IMR-90 (cell line): ENCODE results near the gene STAU1. TPM values are rescaled to one million over a fixed set of nuclear protein-coding genes. Genes with fewer than 3 reads are reported as not detected.

Experiments used
- ATAC-seq: fragments of 200-7000 bp; cut with Tn5 transposase; 2 replicates; pipeline ENCODE4 v1.9.1; 2020; ENCODE audit warnings: low read depth, mild to moderate bottlenecking, moderate library complexity
- BruUV-seq: library from RNA; stranded (reverse); fragments of 400-500 nt; replicated peaks from 2 replicates; lab custom pipeline; 2021; lab: Mats Ljungman, UMichigan
- CTCF ChIA-PET: fragments of 300-600 bp; formaldehyde crosslinking; extraction: SDS; loops from one replicate; lab custom pipeline; 2021; ENCODE audit warnings: antibody characterized with exemption; lab: Yijun Ruan, JAX
- POLR2A ChIA-PET: fragments of 300-600 bp; sonication (Branson Sonifier 250); formaldehyde crosslinking; loops from one replicate; lab custom pipeline; 2022; ENCODE audit warnings: antibody characterized with exemption; ENCODE audit not compliant: unreplicated experiment; lab: Charles Lee
- DNase-seq: peaks from one replicate; pipeline ENCODE4 v3.0.0; 2013
- H2AFZ ChIP-seq: replicated peaks from 2 replicates; pipeline ENCODE3; 2013; ENCODE audit warnings: low read length, mild to moderate bottlenecking; ENCODE audit not compliant: poor library complexity
- H2AK5ac ChIP-seq: 2 replicates; pipeline ENCODE4 v1.6.1; 2013; ENCODE audit warnings: low read depth, low read length, inconsistent platforms
- H2AK9ac ChIP-seq: replicated peaks from 2 replicates; pipeline ENCODE3; 2013; ENCODE audit warnings: mild to moderate bottlenecking, low read depth, low read length, moderate library complexity; ENCODE audit not compliant: poor library complexity
- H2BK120ac ChIP-seq: 2 replicates; pipeline ENCODE4 v1.6.1; 2013; ENCODE audit warnings: low read depth, low read length, inconsistent platforms
- H2BK15ac ChIP-seq: 3 replicates; pipeline ENCODE4 v1.6.1; 2013; ENCODE audit warnings: low read depth, low read length, inconsistent platforms
- H2BK20ac ChIP-seq: 2 replicates; pipeline ENCODE4 v1.6.1; 2013; ENCODE audit warnings: low read depth, mild to moderate bottlenecking, inconsistent platforms, low read length, moderate library complexity
- H2BK5ac ChIP-seq: 2 replicates; pipeline ENCODE4 v1.6.1; 2013; ENCODE audit warnings: mild to moderate bottlenecking, low read depth, low read length, inconsistent platforms; ENCODE audit not compliant: poor library complexity, severe bottlenecking
- H3K14ac ChIP-seq: replicated peaks from 2 replicates; pipeline ENCODE4 v1.6.1; 2013; ENCODE audit warnings: low read depth, low read length, inconsistent platforms
- H3K18ac ChIP-seq: 2 replicates; pipeline ENCODE4 v1.6.1; 2013; ENCODE audit warnings: low read depth, low read length, control low read depth
- H3K23ac ChIP-seq: 2 replicates; pipeline ENCODE4 v1.6.1; 2013; ENCODE audit warnings: low read depth, low read length, inconsistent platforms
- H3K27ac ChIP-seq: 2 replicates; pipeline ENCODE4 v1.5.1; 2013; ENCODE audit warnings: mild to moderate bottlenecking, control low read depth, low read length; ENCODE audit not compliant: insufficient read depth
- H3K27me3 ChIP-seq: 2 replicates; pipeline ENCODE4 v1.6.1; 2013; ENCODE audit warnings: low read length; ENCODE audit not compliant: control insufficient read depth, insufficient read depth
- H3K36me3 ChIP-seq: 2 replicates; pipeline ENCODE4 v1.6.1; 2013; ENCODE audit warnings: low read length, mixed read lengths; ENCODE audit not compliant: control insufficient read depth, insufficient read depth
- H3K4ac ChIP-seq: 2 replicates; pipeline ENCODE4 v1.6.1; 2013; ENCODE audit warnings: low read depth, low read length, inconsistent platforms
- H3K4me1 ChIP-seq: 2 replicates; pipeline ENCODE4 v1.6.1; 2013; ENCODE audit warnings: low read length, mixed read lengths; ENCODE audit not compliant: control insufficient read depth, insufficient read depth
- H3K4me2 ChIP-seq: 2 replicates; pipeline ENCODE4 v1.6.1; 2013; ENCODE audit warnings: low read depth, mild to moderate bottlenecking, control low read depth, low read length, moderate library complexity
- H3K4me3 ChIP-seq: 2 replicates; pipeline ENCODE4 v1.5.1; 2013; ENCODE audit warnings: low read depth, mild to moderate bottlenecking, control low read depth, low read length, moderate library complexity; ENCODE audit not compliant: insufficient read depth
- H3K56ac ChIP-seq: 2 replicates; pipeline ENCODE4 v1.6.1; 2013; ENCODE audit warnings: low read length, inconsistent platforms; ENCODE audit not compliant: insufficient read depth; ENCODE audit errors: extremely low read depth
- H3K79me1 ChIP-seq, 2 experiments: 2 replicates each; pipeline ENCODE4 v1.6.1; 2013; ENCODE audit warnings: low read length in 2 of 2, inconsistent platforms in 1 of 2, low read depth in 1 of 2
- H3K9ac ChIP-seq: 2 replicates; pipeline ENCODE4 v1.6.1; 2013; ENCODE audit warnings: low read depth, low read length, control low read depth
- H3K9me1 ChIP-seq: 2 replicates; pipeline ENCODE4 v1.6.1; 2013; ENCODE audit warnings: low read length, inconsistent platforms; ENCODE audit not compliant: insufficient read depth
- H3K9me3 ChIP-seq: 2 replicates; pipeline ENCODE4 v1.6.1; 2013; ENCODE audit warnings: low read length; ENCODE audit not compliant: control insufficient read depth, insufficient read depth
- H4K20me1 ChIP-seq: 2 replicates; pipeline ENCODE4 v1.6.1; 2013; ENCODE audit warnings: low read length, inconsistent platforms; ENCODE audit not compliant: insufficient read depth
- H4K5ac ChIP-seq: 2 replicates; pipeline ENCODE4 v1.6.1; 2013; ENCODE audit warnings: mild to moderate bottlenecking, low read depth, low read length, control low read depth
- H4K8ac ChIP-seq, 2 experiments: 2 replicates each; pipeline ENCODE4 v1.6.1; 2013; ENCODE audit warnings: low read depth in 2 of 2, low read length in 2 of 2, control low read depth in 1 of 2, inconsistent platforms in 1 of 2
- H4K91ac ChIP-seq: 2 replicates; pipeline ENCODE4 v1.6.1; 2013; ENCODE audit warnings: low read depth, low read length, inconsistent platforms; ENCODE audit not compliant: insufficient read depth
- MXI1 ChIP-seq: IDR thresholded peaks from 2 replicates; pipeline ENCODE4 v1.6.1; 2012; ENCODE audit warnings: low read depth, mild to moderate bottlenecking, low read length, moderate library complexity, borderline replicate concordance
- SMC3 ChIP-seq: fragments of 150-350 bp; IDR thresholded peaks from 2 replicates; pipeline ENCODE4 v1.6.1; 2016; ENCODE audit warnings: low read depth, mild to moderate bottlenecking, antibody characterized with exemption, low read length, moderate library complexity
- WGBS, 2 experiments: methylation state at CpG; one replicate each; pipeline versions ENCODE4 v1.1.5 to v1.1.7; 2013; ENCODE audit warnings: missing lambda C conversion rate in 2 of 2; ENCODE audit not compliant: insufficient read length in 1 of 2; ENCODE audit errors: extremely low coverage in 2 of 2; 5-methylcytosine and 5-hydroxymethylcytosine counted together
- dilution Hi-C: fragments of 300-500 bp; cut with HindIII; formaldehyde crosslinking; loops from one replicate; pipeline ENCODE4 v1.14.3; 2018; ENCODE audit warnings: low sequenced_read_pairs; ENCODE audit not compliant: unreplicated experiment
- in situ Hi-C: fragments of 300-500 bp; cut with MboI; formaldehyde crosslinking; loops from 3 replicates; pipeline ENCODE4 v1.14.3; 2019; ENCODE audit warnings: low sequenced_read_pairs, inconsistent platforms, mixed read lengths
- intact Hi-C: fragments of 100-400 bp; cut with micrococcal nuclease; formaldehyde crosslinking; loops from 2 replicates; pipeline ENCODE4 v1.10.0; 2022
- polyA plus RNA-seq, 3 experiments: library from polyadenylated mRNA; depleted of rRNA; stranded (reverse); fragments of >200 nt; gene quantifications; 2 replicates each; pipeline ENCODE4 v1.2.3, GENCODE V29; 2012; ENCODE audit warnings: low replicate concordance in 1 of 3
- total RNA-seq: library from RNA; depleted of rRNA; stranded (reverse); fragments of >200 nt; gene quantifications from 2 replicates; pipeline ENCODE4 v1.2.3, GENCODE V29; 2012

The STAU1 gene
- total and polyA plus RNA-seq, 2 of the 4 experiments (the other 2 are of a cell fraction) = 35.3 to 50.3 TPM

- Histone ChIP-seq H3K9me3 (no peaks in the 10 kb centered on the region), H3K14ac (no peak overlapping the region), H3K9ac (no peak overlapping the region), H4K8ac (no peak overlapping the region), H3K18ac (no peak overlapping the region), H4K91ac (no peak overlapping the region), H3K56ac (no peak overlapping the region), H3K4me3 (no peak overlapping the region), H2AFZ (no peak overlapping the region), H3K36me3 (peaks cover 23% of the 10 kb centered on the region), H3K9me1 (no peaks in the 10 kb centered on the region), H2BK15ac (no peak overlapping the region), H3K27me3 (no peaks in the 10 kb centered on the region), H4K5ac (no peak overlapping the region), H3K79me1 (peaks cover 10 to 16% of the 10 kb centered on the region in 2 experiments; a peak in 3 of 4 replicates), H2BK5ac (no peak overlapping the region), H2AK5ac (no peak overlapping the region), H3K4ac (no peak overlapping the region), H3K4me2 (no peak overlapping the region), H2AK9ac (no peak overlapping the region), H4K20me1 (no peaks in the 10 kb centered on the region), H2BK20ac (no peak overlapping the region), H3K23ac (no peak overlapping the region), H2BK120ac (no peak overlapping the region), H3K4me1 (no peaks in the 10 kb centered on the region), H3K27ac (no peak overlapping the region)
- WGBS, 2 experiments = 88% methylated on average over 1 of the region's 7 CpGs; no CpG with 5 or more reads in 1 of the 2 experiments
- in situ Hi-C loops (no loop called here), dilution Hi-C loops (no loop called here), intact Hi-C loops (no loop called here)
- ATAC-seq = no peak
- BruUV-seq = no TSS peak
- POLR2A ChIA-PET = interaction anchor here (0.5 kb wide), 1 partner anchor 162 kb away, joined by 3 read pairs; no protein-coding TSS in a partner anchor
- CTCF ChIA-PET = no interaction called here
- DNase-seq = no peak
- TF ChIP-seq MXI1 (no peak), SMC3 (no peak)
These were observed 91.9 kb downstream of the STAU1 start for GRCh38 chr20:49096203-49096730.
